Measurements from ENCODE around the gene CC2D2A.
"Not testable (repeated sequence)": the region's sequence is repeated elsewhere in the genome, so short reads cannot be mapped to it uniquely, and the experiment has no call there.

CC2D2A gene

GRCh38 chr4:15557786-15558550 is 88.3 kb downstream of the CC2D2A start:
- no peak for DNase-seq (ENCODE audit: low read depth in 2 of 2)

GRCh38 chr4:15558561-15558960 is 88.9 kb downstream of the CC2D2A start:
- DNase-seq (ENCODE audit: low read depth in 2 of 2), result no peak

- no peak for DNase-seq (ENCODE audit: low read depth in 2 of 2)
Measured at GRCh38 chr4:15562114-15562513, 92.4 kb downstream of the CC2D2A start.

GRCh38 chr4:15562623-15563022 is 92.9 kb downstream of the CC2D2A start:
- DNase-seq (ENCODE audit: low read depth in 2 of 2), result no peak

- DNase-seq (ENCODE audit: low read depth in 2 of 2), result no peak
Measured at GRCh38 chr4:15563871-15564270, 94.2 kb downstream of the CC2D2A start.

- DNase-seq (ENCODE audit: low read depth in 2 of 2), result no peak
Measured at GRCh38 chr4:15568821-15569220, 99.1 kb downstream of the CC2D2A start.

GRCh38 chr4:15569746-15570145 is 100.1 kb downstream of the CC2D2A start:
- DNase-seq (ENCODE audit: low read depth in 2 of 2), result no peak

GRCh38 chr4:15575966-15576365 is 106.3 kb downstream of the CC2D2A start:
- DNase-seq (ENCODE audit: low read depth in 2 of 2), result no peak

GRCh38 chr4:15577508-15577907 is 107.8 kb downstream of the CC2D2A start:
- DNase-seq (ENCODE audit: low read depth in 2 of 2), result no peak

- no peak for DNase-seq (ENCODE audit: low read depth in 2 of 2)
Measured at GRCh38 chr4:15584785-15585184, 115.1 kb downstream of the CC2D2A start.

- no peak for DNase-seq (ENCODE audit: low read depth in 2 of 2)
Measured at GRCh38 chr4:15585331-15585730, 115.6 kb downstream of the CC2D2A start.

GRCh38 chr4:15586066-15586465 is 116.4 kb downstream of the CC2D2A start:
- DNase-seq (ENCODE audit: low read depth in 2 of 2), result no peak

- DNase-seq (ENCODE audit: low read depth in 2 of 2), result no peak
Measured at GRCh38 chr4:15587649-15588048, 118.0 kb downstream of the CC2D2A start.

- DNase-seq (ENCODE audit: low read depth in 2 of 2), result no peak
Measured at GRCh38 chr4:15592799-15593198, 123.1 kb downstream of the CC2D2A start.

GRCh38 chr4:15598644-15599043 is 129.0 kb downstream of the CC2D2A start:
- DNase-seq (ENCODE audit: low read depth in 2 of 2), result no peak

GRCh38 chr4:15600176-15600575 is 130.5 kb downstream of the CC2D2A start:
- DNase-seq (ENCODE audit: low read depth in 2 of 2), result no peak

- no peak for DNase-seq (ENCODE audit: low read depth in 2 of 2)
Measured at GRCh38 chr4:15601862-15602261, 132.2 kb downstream of the CC2D2A start.

GRCh38 chr4:15605537-15605936 is 135.9 kb downstream of the CC2D2A start:
- DNase-seq (ENCODE audit: low read depth in 2 of 2), result no peak

- DNase-seq (ENCODE audit: low read depth in 2 of 2), result no peak
Measured at GRCh38 chr4:15610855-15611254, 141.2 kb downstream of the CC2D2A start.

- DNase-seq (ENCODE audit: low read depth in 2 of 2), result no peak
Measured at GRCh38 chr4:15612136-15612535, 142.5 kb downstream of the CC2D2A start.

- DNase-seq (ENCODE audit: low read depth in 2 of 2), result not testable (repeated sequence)
Measured at GRCh38 chr4:15614891-15615290, 145.2 kb downstream of the CC2D2A start.

GRCh38 chr4:15617407-15617806 is 147.7 kb downstream of the CC2D2A start:
- DNase-seq (ENCODE audit: low read depth in 2 of 2), result not testable (repeated sequence)

- no peak for DNase-seq (ENCODE audit: low read depth in 2 of 2)
Measured at GRCh38 chr4:15636818-15637217, 167.1 kb downstream of the CC2D2A start.

GRCh38 chr4:15638418-15638817 is 168.7 kb downstream of the CC2D2A start:
- DNase-seq (ENCODE audit: low read depth in 2 of 2), result no peak
